ENCODE measurements around the gene NPY2R.

The NPY2R gene

GRCh38 chr4:155252327-155252726 lies 43.9 kb downstream of the NPY2R start:
- no peak for DNase-seq

- DNase-seq = no peak
These were observed 55.0 kb downstream of the NPY2R start for GRCh38 chr4:155263480-155263879.

GRCh38 chr4:155265113-155265512 lies 56.7 kb downstream of the NPY2R start:
- DNase-seq = no peak

Data from inflammatory macrophage treated with lipopolysaccharide for 4 hours (primary cell).